GM12874 (cell line): Measurements from ENCODE around the gene CALU.

Experiments
- CTCF ChIP-seq: IDR thresholded peaks from 2 replicates; pipeline ENCODE4 v1.5.1; 2011; ENCODE audit warnings: low read depth, mild to moderate bottlenecking, control low read depth, low read length, moderate library complexity; ENCODE audit not compliant: insufficient read depth

Gene CALU

GRCh38 chr7:128763541-128763940 lies 24.4 kb downstream of the CALU start:
- TF ChIP-seq CTCF, result no peak

- no peak for TF ChIP-seq CTCF
These were observed 28.4 kb downstream of the CALU start for GRCh38 chr7:128767475-128768110.

- TF ChIP-seq CTCF, result no peak
These were observed 31.1 kb downstream of the CALU start for GRCh38 chr7:128770233-128770632.

GRCh38 chr7:128773604-128774003 lies 34.4 kb downstream of the CALU start:
- TF ChIP-seq CTCF, result no peak

- TF ChIP-seq CTCF, result no peak
These were observed 35.0 kb downstream of the CALU start for GRCh38 chr7:128774029-128774689.

GRCh38 chr7:128774921-128775320 lies 35.8 kb downstream of the CALU start:
- TF ChIP-seq CTCF, result no peak

GRCh38 chr7:128775744-128776474 lies 36.8 kb downstream of the CALU start, which contains the start of gene OPN1SW:
TSS of gene OPN1SW (minus strand) at chr7:128775794. CDS start at chr7:128775781, 13 bp downstream.
- TF ChIP-seq CTCF, result no peak
